SK-N-SH treated with all-trans-retinoic acid at 6 μM for 48 hours (cell line): ENCODE results near the gene ADRA1B.

ENCODE experiments used
- BACH2 ChIP-seq: fragments of 250-450 bp; sonication (Bioruptor Pico); IDR thresholded peaks from 2 replicates; pipeline ENCODE4 v1.9.0; 2021; ENCODE audit warnings: mild to moderate bottlenecking, borderline replicate concordance
- CREB5 ChIP-seq: fragments of 250-450 bp; sonication (Bioruptor Pico); IDR thresholded peaks from 2 replicates; pipeline ENCODE4 v1.5.1; 2020; ENCODE audit warnings: low read depth, mild to moderate bottlenecking, moderate library complexity
- CSDC2 ChIP-seq: fragments of 250-450 bp; sonication (Bioruptor Pico); IDR thresholded peaks from 2 replicates; pipeline ENCODE4 v1.5.0; 2020; ENCODE audit warnings: mild to moderate bottlenecking, moderate library complexity
- CSRNP3 ChIP-seq: fragments of 250-450 bp; sonication (Bioruptor Pico); IDR thresholded peaks from 2 replicates; pipeline ENCODE4 v1.5.1; 2021; ENCODE audit warnings: mild to moderate bottlenecking, moderate library complexity
- ESRRG ChIP-seq: fragments of 250-450 bp; sonication (Bioruptor Pico); IDR thresholded peaks from 2 replicates; pipeline ENCODE4 v1.6.1; 2021; ENCODE audit warnings: mild to moderate bottlenecking
- OSR1 ChIP-seq: fragments of 250-450 bp; sonication (Bioruptor Pico); IDR thresholded peaks from 2 replicates; pipeline ENCODE4 v1.8.0; 2022; ENCODE audit warnings: moderate library complexity, mild to moderate bottlenecking, inconsistent platforms
- PATZ1 ChIP-seq: fragments of 250-450 bp; sonication (Bioruptor Pico); IDR thresholded peaks from 2 replicates; pipeline ENCODE4 v1.8.0; 2020; ENCODE audit warnings: mild to moderate bottlenecking, moderate library complexity, borderline replicate concordance
- SNAI2 ChIP-seq: fragments of 250-450 bp; sonication (Bioruptor Pico); IDR thresholded peaks from 2 replicates; pipeline ENCODE4 v1.5.0; 2020; ENCODE audit warnings: mild to moderate bottlenecking, moderate library complexity
- TOX ChIP-seq: fragments of 250-450 bp; sonication (Bioruptor Pico); IDR thresholded peaks from 2 replicates; pipeline ENCODE4 v1.8.0; 2021; ENCODE audit warnings: mild to moderate bottlenecking, moderate library complexity, borderline replicate concordance
- ZFP3 ChIP-seq: fragments of 250-450 bp; sonication (Bioruptor Pico); IDR thresholded peaks from 2 replicates; pipeline ENCODE4 v1.5.0; 2020; ENCODE audit warnings: mild to moderate bottlenecking, moderate library complexity
- ZFP30 ChIP-seq: fragments of 450-650 bp; formaldehyde crosslinking; IDR thresholded peaks from 2 replicates; pipeline ENCODE4 v1.5.0; 2022; ENCODE audit warnings: mild to moderate bottlenecking, moderate library complexity

- no peak for TF ChIP-seq CSRNP3 (CRISPR knock-in tag)
- TF ChIP-seq PATZ1: no peak
- no peak for TF ChIP-seq CREB5 (CRISPR knock-in tag)
- TF ChIP-seq CSDC2 (CRISPR knock-in tag): no peak
- TF ChIP-seq BACH2 (CRISPR knock-in tag): no peak
- no peak for TF ChIP-seq ESRRG
- TF ChIP-seq ZFP3 (CRISPR knock-in tag): no peak
- TF ChIP-seq TOX (CRISPR knock-in tag): no peak
- TF ChIP-seq SNAI2 (CRISPR knock-in tag): no peak
- TF ChIP-seq OSR1 (CRISPR knock-in tag): no peak
- TF ChIP-seq ZFP30 (CRISPR knock-in tag): no peak
These were observed 104.0 kb downstream of the ADRA1B start for GRCh38 chr5:160020266-160020770.
